Stimulated activated CD4-positive, alpha-beta T cell treated with anti-CD3 and anti-CD28 coated beads, Interleukin-2, amount 100 ng/mL, for 48 hours (primary cell): ENCODE measurements around the gene ERBB4.
A peak's percentile ranks its signal among the peaks of the same experiment; 100 is the strongest.
"Not testable (repeated sequence)": the region's sequence is repeated elsewhere in the genome, so short reads cannot be mapped to it uniquely, and the experiment has no call there.

Experiments
- DNase-seq, 2 donors: peaks; one replicate each; pipeline ENCODE4 v3.0.0-alpha.2; 2020

ERBB4 gene

DNA sequence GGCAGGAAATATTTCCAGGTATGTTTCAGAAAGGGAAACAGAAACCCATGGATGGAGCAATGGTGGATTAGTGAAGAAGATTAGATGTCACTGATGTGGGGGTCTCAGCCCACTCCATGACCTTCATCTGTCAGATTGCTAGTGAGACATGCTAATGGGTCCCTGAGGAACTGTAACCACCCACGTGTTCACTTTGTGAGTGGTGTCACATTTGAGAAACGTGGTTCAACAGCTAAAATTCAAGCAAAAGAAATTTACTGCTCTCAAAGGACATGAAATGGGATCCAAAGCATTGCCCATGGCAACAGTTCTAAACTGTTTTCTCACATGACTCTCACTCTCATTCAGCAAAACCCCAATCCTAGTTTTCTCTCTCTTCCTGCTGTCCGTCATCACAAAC is 776.1 kb downstream of the ERBB4 start:
- DNase-seq = no peak

DNA sequence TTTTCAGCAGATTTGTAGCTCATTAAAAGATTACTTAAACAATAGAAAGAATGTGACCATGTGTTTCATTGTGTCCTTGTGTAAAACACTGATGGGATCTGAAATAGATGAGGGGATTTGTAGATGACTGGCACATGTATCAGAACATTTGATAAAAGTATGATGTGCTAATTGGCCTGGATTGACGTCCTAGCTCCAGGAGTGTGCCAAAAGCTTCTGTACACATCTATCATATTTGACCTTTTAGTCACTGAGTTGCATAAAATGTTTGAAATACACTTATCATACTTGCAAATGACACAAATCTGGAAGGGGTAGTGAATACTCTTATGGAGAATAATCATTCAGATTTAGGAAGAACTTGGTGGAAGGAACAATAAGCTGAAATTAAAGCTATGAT is 778.5 kb downstream of the ERBB4 start:
- DNase-seq = no peak

DNA sequence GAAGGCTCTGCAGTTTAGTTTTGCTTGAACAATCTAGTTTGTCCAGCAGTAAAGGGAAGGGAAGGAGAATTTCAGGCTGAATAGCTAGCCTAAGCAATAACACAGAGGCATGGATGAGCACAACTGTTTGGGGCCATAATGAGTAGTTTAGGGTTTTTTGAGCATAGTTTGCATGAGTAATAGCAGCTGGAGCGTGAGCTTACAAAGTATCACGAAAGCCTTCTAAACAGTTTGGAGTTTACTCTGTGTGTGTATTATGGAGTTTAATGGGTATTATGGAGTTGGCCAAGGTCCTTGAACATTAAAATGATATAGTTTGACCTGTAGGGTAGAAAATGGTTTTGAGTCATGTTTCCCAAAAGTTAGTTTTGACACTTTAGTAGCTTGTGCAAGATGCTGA is 782.3 kb downstream of the ERBB4 start:
- DNase-seq = no peak

DNA sequence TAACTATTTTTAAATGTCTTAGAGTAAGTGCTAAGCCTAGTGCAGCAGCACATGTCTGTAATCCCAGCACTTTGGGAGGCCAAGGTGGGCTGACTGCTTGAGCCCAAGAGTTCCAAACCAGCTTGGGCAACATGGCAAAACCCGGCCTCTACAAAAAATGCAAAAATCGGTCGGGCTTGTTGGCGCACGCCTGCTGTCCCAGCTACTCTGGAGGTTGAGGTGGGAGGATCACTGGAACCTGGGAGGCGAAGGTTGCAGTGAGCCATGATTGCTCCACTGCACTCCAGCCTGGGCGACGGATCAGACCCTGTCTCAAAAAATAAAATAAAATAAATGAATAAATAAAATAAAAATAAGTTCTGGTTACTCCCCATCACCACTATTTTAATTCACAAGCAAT is 783.4 kb downstream of the ERBB4 start:
- DNase-seq = no peak

DNA sequence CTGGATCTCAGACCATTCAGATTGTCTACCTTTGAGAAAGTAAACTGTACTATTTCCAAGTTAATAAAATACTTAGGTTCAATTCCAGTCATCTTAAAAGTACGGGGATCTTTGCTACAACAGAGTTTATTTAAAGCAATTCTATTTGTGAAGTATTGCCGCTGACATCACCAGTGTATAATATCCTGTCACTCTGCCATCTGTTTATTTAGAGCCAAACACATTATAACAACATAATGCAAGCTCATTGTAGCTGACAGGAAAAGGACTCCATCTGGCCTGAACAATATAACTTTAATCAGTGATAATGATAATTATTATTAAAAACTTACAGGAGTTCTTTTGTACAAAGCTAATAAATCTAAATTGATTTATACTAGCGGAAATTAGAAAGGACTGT is 786.8 kb downstream of the ERBB4 start:
- DNase-seq = no peak

DNA sequence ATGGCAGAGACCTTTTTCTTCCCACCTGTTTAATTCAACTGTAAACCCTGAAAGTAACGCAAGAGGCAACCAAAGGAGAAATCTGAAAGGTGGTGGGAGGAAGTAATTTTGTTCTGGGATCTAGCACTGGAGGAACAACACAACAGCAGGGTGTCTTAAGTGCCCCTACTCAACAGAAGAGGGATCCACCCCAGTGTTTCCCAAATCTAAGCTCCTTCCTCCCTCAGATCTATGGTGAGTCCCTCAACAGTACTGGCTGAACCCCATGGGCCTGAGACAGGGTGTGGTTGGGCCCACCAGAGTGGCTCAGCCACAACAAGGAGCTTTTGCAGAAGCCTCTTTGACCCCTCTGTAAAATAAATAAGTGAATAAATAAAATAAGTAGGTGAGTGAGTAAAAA is 790.3 kb downstream of the ERBB4 start:
- DNase-seq = no peak

DNA sequence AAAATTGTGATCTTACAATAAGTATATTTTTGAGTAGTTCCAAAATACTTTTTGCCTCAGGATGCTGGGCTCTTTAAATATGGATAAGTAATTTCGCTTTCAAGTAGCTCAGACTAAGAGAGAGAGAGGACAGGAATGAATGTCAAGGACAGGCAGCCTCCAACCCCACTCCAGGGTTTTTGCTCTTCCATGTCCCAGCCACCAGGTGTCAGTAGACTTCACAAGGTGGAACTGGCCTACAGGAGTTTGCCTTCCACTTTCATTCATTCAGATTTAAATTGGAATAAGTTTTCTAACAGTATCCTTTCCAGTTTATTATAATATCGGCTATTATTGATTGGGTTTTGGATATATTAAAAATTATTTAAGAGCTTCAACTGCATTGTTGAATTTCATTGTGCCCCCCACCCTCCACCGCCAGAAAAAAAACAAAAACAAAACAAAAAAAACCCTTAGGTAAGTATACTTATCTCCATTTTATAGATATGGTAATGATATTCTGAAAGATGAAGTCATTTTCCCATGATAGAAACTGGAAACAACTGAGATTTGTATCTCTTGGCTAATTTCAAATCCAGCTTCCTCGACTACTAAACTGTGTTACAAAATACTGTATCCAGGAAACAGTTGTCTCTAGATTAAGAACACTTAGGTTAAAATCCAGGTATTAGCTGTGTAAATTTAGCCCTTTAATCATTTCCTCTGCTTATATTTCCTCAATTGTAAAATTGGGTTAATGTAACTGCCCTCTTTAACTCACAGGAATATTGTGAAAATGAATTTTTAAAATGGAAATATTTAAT is 793.1 kb downstream of the ERBB4 start:
- DNase-seq = peak in 1 of 2 donors; percentile 2

DNA sequence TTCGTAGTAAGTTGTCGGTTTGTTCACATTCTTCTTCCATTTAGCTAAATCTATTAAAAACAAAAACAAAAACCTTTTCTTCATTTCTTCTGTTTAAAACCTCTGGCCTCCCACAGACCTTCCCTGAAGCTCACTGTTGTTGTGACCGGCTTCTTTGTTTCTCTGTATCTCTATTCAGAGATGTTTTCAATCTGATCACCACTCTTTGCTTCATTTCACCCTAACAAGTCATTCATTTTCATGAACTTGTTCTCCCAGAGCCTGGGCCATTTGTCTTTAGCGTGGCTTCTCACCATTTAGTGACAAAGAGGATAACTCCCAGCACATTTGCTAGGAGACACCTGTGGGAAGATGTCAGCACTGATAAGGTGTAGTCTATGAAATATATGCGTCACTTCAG is 794.2 kb downstream of the ERBB4 start:
- DNase-seq = no peak

DNA sequence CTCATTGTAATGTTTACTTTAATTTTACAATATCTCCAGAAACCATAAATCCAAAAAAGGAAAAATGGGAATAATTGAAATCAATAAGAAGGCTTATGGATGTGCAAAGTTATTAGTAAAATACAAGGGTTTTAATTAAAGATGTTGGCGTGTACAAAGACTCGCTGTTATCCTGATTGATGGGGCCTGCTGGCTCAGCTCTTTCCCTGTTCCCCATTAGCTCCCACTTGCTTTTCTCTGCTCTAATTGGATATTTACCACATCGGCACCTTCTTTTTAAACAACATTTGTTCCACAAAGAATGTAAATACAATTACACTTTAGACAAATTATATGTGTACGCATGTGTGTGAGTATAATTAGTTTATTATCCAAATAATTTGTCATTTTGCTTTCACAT is 796.6 kb downstream of the ERBB4 start:
- no peak for DNase-seq

DNA sequence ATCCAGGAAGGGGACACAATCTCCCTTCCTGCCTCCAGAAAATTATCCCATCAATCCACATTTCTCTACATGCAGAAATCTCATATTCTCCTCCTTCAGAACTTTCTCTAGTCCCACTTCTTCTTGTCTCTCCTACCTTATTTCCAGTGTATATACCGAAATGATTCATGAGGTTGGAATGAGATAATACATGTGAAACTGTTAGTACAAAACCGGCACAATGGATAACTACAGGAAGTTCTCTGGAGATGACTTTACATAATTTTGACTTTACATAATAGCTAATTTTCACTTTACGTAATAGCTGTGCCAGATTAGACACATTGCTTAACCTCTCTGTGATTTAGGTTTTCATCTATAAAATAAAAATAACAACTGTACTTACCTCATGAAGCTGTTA is 801.3 kb downstream of the ERBB4 start:
- DNase-seq = no peak

DNA sequence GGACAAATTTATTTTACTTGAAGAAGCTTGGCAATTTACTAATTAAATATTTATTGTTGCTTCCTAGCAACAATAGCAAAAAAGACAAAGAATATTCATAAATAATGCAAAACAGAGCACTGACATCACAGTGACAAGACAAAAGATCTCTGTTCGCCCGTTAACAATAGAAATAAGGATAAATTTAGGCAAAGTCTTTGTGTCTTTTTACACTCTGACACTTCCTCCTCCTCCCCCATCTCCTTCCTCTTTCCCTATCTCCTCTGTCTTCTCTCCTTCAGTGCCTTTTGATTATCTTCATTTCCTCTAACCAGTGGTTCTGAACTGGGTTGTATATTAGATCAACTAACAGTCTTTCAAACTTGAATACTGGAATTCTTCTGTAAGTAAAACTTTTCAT is 808.4 kb downstream of the ERBB4 start:
- no peak for DNase-seq

DNA sequence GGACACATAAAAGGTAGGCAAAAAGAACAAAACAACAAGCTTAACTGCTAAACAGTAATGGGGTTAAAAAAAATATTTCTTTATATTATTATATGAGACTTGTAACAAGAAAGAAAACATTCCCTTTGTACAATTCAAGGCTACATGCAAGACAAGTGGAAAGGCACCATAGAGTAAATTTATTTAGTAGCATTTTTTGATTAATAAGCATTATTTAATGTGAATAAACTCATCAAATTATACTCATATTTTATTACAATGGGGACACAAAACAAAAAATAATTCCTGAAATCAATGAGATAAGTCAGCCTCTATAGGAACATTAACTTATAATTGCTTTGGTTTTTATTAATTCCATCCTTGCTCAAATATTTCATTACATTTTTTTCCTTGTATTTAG is 809.2 kb downstream of the ERBB4 start:
- no peak for DNase-seq

DNA sequence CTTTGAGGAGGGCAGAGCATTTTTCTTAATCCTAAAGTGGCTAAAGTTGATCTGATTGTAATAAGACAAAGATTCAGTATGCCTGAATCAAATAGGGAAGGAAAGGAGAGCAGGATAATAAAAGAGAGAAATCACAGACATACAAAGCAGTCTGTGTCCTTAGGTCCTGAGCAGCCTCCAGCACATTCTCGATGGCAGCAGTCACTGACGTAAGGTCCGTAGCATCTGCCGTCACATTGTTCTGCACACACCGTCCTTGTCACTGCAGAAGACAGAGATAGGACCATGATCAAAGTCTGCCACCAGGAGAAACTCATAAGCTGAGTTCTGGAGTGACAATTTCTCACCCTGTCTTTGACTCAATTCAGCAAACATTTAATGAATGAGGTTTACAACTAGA is 813.7 kb downstream of the ERBB4 start:
- no peak for DNase-seq

DNA sequence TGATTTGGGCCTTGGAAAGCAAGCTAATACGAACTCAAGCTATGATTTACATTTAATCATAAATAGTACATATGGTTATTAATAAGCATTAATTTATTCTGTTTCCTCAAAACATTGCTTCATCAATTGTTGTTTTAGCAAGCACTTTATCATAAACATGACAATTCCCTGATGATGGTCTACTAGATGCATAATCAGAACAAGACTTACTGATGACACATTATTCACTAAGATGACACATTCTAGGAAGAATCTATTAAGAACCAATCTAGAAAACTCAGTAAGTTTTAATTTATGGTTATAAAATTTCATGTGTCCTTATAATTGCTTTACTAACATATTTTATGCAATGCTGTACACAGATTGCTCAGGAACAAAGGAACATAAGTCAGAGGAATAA is 815.2 kb downstream of the ERBB4 start:
- no peak for DNase-seq

DNA sequence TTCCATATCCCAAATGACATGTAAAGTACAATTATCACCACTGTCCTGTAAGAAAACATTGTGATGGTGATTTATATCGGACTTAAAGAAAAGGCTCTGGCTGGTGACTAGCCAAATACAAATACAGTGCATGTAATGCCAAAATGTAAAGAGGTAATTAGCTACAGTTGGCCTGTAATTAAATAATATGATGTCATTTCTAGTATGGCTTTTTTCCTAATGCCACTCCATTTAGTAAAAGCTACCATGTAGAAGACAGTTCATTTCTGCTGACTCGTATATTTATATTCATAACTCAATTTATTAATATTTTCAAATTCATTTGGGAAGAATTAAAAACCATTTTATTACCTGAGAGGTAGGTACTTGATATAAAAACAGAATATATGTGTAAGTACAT is 815.7 kb downstream of the ERBB4 start:
- DNase-seq = no peak

DNA sequence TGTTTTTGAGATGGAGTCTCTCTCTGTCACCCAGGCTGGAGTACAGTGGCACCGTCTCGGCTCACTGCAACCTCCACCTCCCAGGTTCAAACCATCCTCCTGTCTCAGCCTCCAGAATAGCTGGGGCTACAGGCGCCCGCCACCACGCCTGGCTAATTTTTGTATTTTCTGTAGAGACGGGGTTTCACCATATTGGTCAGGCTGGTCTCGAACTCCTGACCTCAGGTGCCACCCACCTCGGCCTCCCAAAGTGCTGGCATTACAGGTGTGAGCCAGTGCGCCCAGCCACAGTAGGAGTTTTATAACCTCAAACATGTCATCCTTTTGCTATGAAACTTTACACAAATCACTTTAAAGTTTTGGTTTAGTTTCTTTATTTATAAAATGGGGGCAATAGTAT is 816.7 kb downstream of the ERBB4 start:
- DNase-seq = not testable (repeated sequence)

DNA sequence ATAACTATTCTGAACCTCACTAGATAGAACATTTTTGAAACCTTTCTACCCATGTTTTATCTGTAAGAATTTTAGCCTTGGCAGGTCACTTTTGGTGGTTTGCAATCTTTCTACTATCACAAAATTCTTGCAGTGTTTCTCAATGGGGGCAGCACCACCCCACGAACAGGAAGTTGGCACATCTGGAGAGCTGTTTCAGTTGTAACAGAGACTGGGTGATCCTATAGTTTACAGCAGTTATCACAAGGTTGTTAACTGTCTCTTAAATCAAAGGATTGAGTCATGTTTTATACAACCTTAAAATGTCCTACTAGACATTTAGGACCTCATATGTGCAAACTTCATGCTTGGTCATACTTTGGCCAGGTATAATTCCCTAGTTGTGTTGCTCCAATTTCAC is 829.2 kb downstream of the ERBB4 start:
- no peak for DNase-seq

DNA sequence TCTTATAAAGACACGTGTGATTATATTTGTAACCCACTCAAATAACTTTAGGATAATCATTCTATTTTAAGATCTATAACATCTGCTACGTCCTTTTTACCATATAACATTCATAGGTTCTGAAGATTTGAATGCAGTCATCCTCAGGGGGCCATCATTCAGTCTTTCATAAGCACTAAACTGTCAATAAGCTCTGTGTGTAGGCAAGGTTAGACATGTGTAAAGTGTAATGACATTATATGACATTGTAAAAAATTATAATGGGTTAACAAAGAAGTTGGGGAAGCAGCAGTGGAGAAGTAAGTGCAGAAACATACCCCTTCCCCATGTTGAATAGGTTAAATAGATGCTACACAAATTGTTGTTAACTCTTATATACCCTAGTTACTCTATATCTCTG is 845.9 kb downstream of the ERBB4 start:
- no peak for DNase-seq

DNA sequence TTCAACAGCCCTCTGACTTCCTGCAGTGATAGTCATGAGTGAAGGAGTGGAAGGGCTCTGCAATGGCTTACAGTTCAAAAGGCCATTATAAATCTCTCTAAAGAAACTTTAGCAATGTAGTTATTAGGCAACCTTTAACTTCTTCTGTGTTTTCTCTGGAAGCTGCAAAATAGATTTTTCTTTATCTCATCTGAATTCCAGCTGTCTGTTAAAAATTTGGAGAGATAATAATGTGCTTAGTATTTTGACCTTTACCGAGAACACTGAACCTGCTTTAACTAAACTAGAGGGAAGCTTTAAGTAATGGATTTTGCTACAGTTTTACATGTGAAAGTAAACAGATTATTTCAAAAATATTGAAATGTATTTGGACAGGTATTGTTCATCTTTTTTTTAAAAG is 847.9 kb downstream of the ERBB4 start:
- no peak for DNase-seq

DNA sequence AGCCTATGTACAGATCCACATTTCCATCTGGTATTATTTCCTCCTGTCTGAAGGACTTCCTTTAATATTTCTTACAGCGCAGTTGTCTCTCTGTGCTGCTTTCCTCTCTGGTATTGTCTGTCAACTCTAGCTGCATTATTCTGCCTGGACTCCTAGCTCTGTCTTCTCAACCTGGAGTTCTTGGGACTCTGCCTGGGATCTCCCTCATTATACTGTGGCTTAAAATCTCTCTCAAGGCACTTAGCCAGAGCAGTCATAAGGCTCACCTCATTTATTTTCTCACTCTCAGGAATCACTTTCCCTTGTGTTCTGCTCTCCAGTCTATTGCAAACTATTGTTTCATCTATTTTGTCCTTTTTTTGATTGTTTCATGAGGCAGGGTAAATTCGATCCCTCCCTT is 850.4 kb downstream of the ERBB4 start:
- no peak for DNase-seq

DNA sequence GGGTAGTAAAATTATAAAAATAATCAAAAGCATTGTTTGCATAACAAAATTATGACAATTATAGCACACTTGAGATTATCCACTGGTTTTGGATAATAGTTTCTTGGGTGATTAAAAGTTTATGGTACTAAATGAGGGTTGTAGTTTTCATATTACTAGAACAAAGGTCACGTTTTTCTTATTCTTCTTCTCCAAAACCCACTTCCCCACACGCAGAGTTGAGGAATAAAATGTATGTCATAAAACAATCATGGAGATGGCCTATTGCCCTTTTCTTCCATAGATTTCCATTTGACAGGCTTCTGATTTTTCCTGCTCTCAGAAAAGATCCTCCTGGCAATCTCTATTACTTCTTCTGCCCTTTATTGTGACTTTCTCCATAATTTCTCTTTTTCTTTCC is 863.9 kb downstream of the ERBB4 start:
- DNase-seq = no peak

DNA sequence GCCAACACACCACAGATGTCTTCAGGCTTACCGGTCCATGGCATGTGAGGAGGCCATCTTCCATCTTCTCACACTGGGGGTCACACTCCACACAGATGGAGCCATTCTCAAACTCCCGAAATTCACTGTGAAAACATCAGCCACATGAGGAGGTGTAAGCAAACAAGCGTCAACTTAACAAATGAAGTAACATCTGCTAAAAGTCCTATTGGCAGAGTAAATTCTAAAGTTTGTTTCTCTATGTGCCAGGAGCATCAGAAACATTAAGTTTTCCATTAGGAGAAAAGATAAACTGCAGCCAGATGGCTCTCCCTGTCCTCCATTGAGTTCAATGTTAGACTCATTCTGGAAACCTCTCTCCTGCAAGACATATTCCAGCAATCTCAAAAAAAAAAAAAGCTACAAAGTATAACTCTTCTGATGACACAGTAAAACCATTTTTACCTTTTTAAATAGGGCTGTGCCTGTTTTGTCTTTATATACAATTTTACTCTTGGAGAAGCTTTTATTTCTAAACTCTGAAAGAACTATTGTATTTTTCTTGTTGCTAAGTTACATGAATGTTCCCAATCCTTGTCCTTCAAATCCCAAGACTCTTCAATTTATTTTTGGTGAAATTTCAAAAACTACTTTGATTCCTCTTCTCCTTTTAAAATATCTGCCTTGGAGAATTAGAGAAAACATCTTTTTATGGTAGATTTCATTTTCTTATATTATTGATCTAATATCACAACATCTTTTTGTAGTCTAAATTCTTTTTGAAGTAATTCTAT is 865.3 kb downstream of the ERBB4 start:
- no peak for DNase-seq

DNA sequence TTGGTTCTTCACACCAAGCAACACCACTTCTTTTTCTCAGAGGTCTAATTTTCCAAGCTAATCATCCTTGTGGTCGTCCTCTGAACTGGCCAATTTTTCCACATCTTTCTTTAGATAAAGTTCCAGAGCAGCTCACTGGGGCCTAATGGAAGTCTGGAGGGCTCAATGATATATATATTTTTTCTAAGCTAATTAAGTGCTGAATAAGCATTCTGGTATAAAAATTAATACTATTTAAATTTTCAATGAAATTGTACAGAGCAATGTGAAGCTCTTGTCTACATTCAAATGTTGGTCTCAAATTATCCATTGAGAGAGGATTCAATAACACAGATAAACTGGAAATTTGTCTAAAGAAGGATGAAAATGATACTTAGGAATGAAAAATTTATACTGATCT is 866.6 kb downstream of the ERBB4 start:
- DNase-seq = no peak

DNA sequence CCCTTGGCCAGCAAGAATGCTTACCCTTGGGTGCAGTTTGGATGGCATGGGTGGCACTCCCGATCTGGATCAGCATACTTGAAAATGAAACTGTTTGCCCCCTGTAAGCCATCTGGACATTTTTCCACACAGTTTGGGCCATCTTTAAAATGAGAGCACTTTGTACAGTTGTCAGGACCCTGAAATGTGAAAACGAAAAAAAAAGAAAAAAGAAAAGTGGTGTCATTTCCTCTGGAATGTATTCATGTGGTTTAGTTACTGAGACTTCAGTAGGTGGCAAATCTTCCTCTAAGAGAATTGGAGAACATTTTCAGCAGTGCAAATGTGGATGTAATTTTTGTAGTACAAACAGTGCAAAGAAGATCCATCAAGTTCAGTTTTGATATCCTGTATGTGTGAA is 873.3 kb downstream of the ERBB4 start:
- no peak for DNase-seq

DNA sequence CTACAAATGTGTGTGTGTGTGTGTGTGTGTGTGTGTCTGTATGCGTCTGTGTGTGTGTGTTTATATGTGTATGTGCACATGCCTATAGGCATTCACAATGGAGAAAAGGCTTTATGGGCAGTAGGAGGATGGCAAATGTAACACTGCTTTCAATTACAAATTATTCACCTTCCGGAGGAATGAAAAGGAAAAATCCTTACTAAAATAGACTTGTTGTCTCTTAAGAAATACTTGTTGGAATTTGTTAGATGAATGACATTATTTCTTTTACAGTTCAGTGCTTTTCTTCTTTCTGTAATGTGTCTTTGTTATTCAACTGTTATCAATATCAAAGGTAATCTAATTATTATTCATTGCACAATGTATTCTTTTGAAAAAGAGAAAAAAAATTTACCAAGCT is 874.3 kb downstream of the ERBB4 start:
- DNase-seq = no peak
